Breast epithelium (tissue), 4 donors: ENCODE measurements around the gene CRACDL. TPM values are rescaled to one million over a fixed set of nuclear protein-coding genes. Genes with fewer than 3 reads are reported as not detected.
A peak's percentile ranks its signal among the peaks of the same experiment; 100 is the strongest.
"Not testable (repeated sequence)": the region's sequence is repeated elsewhere in the genome, so short reads cannot be mapped to it uniquely, and the experiment has no call there.

Experiments used
- DNase-seq, 2 donors: peaks; one replicate each; pipeline ENCODE4 v3.0.0-alpha.2; 2019; ENCODE audit warnings: low spot score in 2 of 2
- H3K27ac ChIP-seq, 2 donors: fragments of 200-600 bp; sonication (generic) in 1 of 2; one replicate each; pipeline ENCODE4 v1.5.1; 2016 to 2019; ENCODE audit warnings: mild to moderate bottlenecking in 1 of 2
- H3K27me3 ChIP-seq, 2 donors: fragments of 200-600 bp; sonication (generic) in 1 of 2; one replicate each; pipeline versions ENCODE4 v1.5.1 to v1.6.0; 2017 to 2019; ENCODE audit warnings: control low read depth in 1 of 2, mild to moderate bottlenecking in 1 of 2
- H3K36me3 ChIP-seq: fragments of 200-600 bp; one replicate; pipeline ENCODE4 v1.5.1; 2019
- H3K4me1 ChIP-seq, 2 donors: fragments of 200-600 bp; sonication (generic); one replicate each; pipeline ENCODE4 v1.5.1; 2016 to 2019; ENCODE audit warnings: control low read depth in 1 of 2
- H3K4me3 ChIP-seq, 3 donors: fragments of 200-600 bp; sonication (generic); 1 replicate in 2 of 3; 2 replicates in 1 of 3; pipeline ENCODE4 v1.5.1; 2016 to 2019; ENCODE audit warnings: mild to moderate bottlenecking in 3 of 3, moderate library complexity in 2 of 3
- H3K9me3 ChIP-seq, 2 donors: fragments of 200-600 bp; sonication (generic) in 1 of 2; one replicate each; pipeline ENCODE4 v1.5.1; 2016 to 2019; ENCODE audit warnings: control low read depth in 1 of 2
- POLR2A ChIP-seq: fragments of 450-650 bp; IDR thresholded peaks from one replicate; pipeline ENCODE4 v1.6.1; 2016; ENCODE audit warnings: antibody characterized with exemption, mild to moderate bottlenecking, moderate library complexity
- POLR2AphosphoS5 ChIP-seq, 3 donors: sonication (generic); formaldehyde crosslinking; IDR thresholded peaks; one replicate each; pipeline ENCODE4 v1.6.1; 2017; ENCODE audit warnings: antibody characterized with exemption in 3 of 3
- intact Hi-C: fragments of 100-400 bp; cut with DNase I; formaldehyde crosslinking; loops from one replicate; pipeline ENCODE4 v1.15.1; 2023; ENCODE audit warnings: low total_unique reads
- total RNA-seq, 3 donors: library from RNA; depleted of rRNA; stranded (reverse); fragments of >200 nt; gene quantifications; one replicate each; pipeline ENCODE4 v1.1.0, GENCODE V29; 2016
- TF ChIP-seq, protein P1 (sequence below), 3 donors: fragments of 450-650 bp; IDR thresholded peaks; one replicate each; pipeline ENCODE4 v1.5.1; 2016 to 2017; ENCODE audit warnings: antibody characterized with exemption in 3 of 3, mild to moderate bottlenecking in 3 of 3, moderate library complexity in 3 of 3

The CRACDL gene
- total RNA-seq, 3 donors from 2014 or later = 0.96 to 12.1 (median 10.8) TPM

- Histone ChIP-seq H3K4me1 (no peaks in the 10 kb centered on the region), H3K27ac (no peak overlapping the region), H3K27me3 (no peaks in the 10 kb centered on the region), H3K9me3 (no peaks in the 10 kb centered on the region), H3K4me3 (no peak overlapping the region), H3K36me3 (no peaks in the 10 kb centered on the region)
- TF ChIP-seq POLR2AphosphoS5 (IDR thresholded peaks at IDR 0.05) (no peak), POLR2A (no peak)
- TF ChIP-seq, protein P1, sequence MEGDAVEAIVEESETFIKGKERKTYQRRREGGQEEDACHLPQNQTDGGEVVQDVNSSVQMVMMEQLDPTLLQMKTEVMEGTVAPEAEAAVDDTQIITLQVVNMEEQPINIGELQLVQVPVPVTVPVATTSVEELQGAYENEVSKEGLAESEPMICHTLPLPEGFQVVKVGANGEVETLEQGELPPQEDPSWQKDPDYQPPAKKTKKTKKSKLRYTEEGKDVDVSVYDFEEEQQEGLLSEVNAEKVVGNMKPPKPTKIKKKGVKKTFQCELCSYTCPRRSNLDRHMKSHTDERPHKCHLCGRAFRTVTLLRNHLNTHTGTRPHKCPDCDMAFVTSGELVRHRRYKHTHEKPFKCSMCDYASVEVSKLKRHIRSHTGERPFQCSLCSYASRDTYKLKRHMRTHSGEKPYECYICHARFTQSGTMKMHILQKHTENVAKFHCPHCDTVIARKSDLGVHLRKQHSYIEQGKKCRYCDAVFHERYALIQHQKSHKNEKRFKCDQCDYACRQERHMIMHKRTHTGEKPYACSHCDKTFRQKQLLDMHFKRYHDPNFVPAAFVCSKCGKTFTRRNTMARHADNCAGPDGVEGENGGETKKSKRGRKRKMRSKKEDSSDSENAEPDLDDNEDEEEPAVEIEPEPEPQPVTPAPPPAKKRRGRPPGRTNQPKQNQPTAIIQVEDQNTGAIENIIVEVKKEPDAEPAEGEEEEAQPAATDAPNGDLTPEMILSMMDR (IDR thresholded peaks at IDR 0.05) = no peak
- intact Hi-C loops = no loop called here
- peak in 1 of 2 donors; percentile 11 for DNase-seq
These were observed 34.7 kb downstream of the CRACDL start for GRCh38 chr2:98901291-98901690.

DNA sequence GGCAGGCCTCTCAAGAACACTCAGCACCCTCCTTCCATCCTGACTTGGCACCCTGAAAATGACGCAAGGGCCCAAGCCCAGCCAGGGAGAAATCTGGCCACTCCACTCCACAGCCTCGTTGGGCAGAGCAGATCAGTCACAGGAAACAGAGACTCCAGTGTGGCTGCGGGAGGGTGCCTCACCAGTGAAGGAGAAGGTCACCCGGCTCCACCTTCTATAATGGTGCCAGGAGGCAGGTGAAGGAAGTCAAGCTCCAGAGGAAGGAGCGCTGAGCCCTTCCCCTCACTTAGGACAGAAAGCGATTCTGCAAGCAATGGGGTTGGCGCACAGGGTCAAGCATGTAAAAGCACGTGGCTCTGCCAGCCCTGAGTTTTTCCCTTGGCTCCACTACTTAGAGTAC lies 35.3 kb downstream of the CRACDL start:
- no peak overlapping the region for H3K27ac ChIP-seq
- no peaks in the 10 kb centered on the region for H3K4me1 ChIP-seq
- H3K9me3 ChIP-seq = no peaks in the 10 kb centered on the region
- no peak for DNase-seq
- no peak overlapping the region for H3K4me3 ChIP-seq
- H3K27me3 ChIP-seq = no peaks in the 10 kb centered on the region
- no peaks in the 10 kb centered on the region for H3K36me3 ChIP-seq
- intact Hi-C loops = no loop called here
- TF ChIP-seq POLR2AphosphoS5 (IDR thresholded peaks at IDR 0.05) (no peak), POLR2A (no peak)
- TF ChIP-seq, protein P1 (IDR thresholded peaks at IDR 0.05) = no peak

DNA sequence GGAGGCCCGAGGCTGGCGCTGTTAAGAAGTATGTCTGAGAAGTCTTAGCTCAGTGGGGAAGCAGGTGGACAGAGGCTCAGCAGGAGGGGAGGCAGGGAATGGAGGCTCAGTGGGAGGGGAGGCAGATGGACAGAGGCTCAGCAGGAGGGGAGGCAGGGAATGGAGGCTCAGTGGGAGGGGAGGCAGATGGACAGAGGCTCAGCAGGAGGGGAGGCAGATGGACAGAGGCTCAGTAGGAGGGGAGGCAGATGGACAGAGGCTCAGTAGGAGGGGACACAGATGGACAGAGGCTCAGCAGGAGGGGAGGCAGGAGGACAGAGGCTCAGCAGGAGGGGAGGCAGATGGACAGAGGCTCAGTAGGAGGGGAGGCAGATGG lies 36.3 kb downstream of the CRACDL start:
- H3K36me3 ChIP-seq, H3K27ac ChIP-seq, H3K27me3 ChIP-seq, H3K9me3 ChIP-seq, H3K4me3 ChIP-seq, intact Hi-C loops, H3K4me1 ChIP-seq, DNase-seq: not testable (repeated sequence)

DNA sequence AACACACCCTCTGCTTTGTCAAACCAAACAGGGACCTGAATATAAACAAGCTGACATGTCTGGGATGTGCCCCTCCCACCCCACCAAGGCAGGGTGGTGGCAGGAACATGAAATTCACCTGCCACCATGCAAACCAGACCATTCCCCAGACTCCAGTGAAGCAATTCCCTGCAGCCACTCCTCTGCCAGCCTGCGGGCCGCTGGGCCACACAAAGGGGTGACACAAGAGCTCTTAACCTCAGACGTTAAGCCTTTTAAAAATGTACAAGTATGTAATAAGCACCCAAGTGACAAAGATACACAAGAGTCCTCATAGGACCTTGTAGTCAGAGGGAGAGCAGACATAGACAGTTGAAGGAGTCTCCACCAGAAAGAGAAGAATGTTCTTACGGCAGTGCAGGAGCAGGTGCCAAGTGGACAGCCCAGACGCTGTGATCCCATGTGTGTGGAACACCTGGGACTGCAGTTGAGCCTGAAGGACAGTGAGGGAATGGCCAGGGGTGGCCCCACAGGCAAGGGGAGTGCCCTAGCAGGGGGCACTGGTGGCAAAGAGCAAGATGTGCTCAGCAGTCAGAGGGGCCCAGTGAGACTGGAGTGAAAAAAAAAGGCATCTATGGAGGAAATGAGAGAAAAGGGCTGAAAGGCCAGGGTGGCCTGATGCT lies 36.9 kb downstream of the CRACDL start:
- H3K4me1 ChIP-seq = no peaks in the 10 kb centered on the region
- H3K36me3 ChIP-seq = no peaks in the 10 kb centered on the region
- no peak overlapping the region for H3K27ac ChIP-seq
- no peak overlapping the region for H3K4me3 ChIP-seq
- DNase-seq = peak in 1 of 2 donors; percentile 12
- TF ChIP-seq POLR2AphosphoS5 (IDR thresholded peaks at IDR 0.05) = no peak
- no peaks in the 10 kb centered on the region for H3K9me3 ChIP-seq
- H3K27me3 ChIP-seq = no peaks in the 10 kb centered on the region
- intact Hi-C loops = no loop called here

DNA sequence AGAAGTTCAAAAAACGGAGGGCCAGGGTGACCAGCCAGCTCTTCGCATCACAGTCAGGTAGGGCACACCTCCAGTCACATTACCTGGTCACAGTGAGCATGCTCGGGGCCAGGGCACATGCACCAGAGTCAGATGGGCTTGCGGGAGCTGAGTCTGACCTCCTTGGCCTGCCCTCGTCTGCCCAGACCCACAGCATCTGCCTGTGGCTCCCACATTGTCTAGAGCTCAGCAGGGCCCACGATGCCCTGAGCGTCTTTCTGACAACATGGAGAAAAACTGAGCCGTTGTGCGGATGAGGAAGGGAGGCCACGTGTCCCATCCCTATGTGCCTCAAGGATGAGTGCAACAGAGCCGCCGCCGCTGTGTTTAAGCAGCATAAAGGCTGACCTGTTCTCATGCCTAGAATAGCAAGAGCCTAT lies 37.6 kb downstream of the CRACDL start:
- intact Hi-C loops = no loop called here
- Histone ChIP-seq H3K36me3 (no peaks in the 10 kb centered on the region), H3K27ac (no peak overlapping the region), H3K9me3 (no peaks in the 10 kb centered on the region), H3K27me3 (no peaks in the 10 kb centered on the region), H3K4me1 (no peaks in the 10 kb centered on the region), H3K4me3 (no peak overlapping the region)
- TF ChIP-seq POLR2A (no peak), POLR2AphosphoS5 (IDR thresholded peaks at IDR 0.05) (no peak)
- TF ChIP-seq, protein P1 (IDR thresholded peaks at IDR 0.05) = no peak
- no peak for DNase-seq

GRCh38 chr2:98897746-98898145 lies 38.3 kb downstream of the CRACDL start:
- Histone ChIP-seq H3K36me3 (no peaks in the 10 kb centered on the region), H3K27ac (no peak overlapping the region), H3K4me3 (no peak overlapping the region), H3K27me3 (no peaks in the 10 kb centered on the region), H3K4me1 (no peaks in the 10 kb centered on the region), H3K9me3 (no peaks in the 10 kb centered on the region)
- TF ChIP-seq POLR2A (no peak), POLR2AphosphoS5 (IDR thresholded peaks at IDR 0.05) (no peak)
- TF ChIP-seq, protein P1 (IDR thresholded peaks at IDR 0.05) = no peak
- intact Hi-C loops = no loop called here
- DNase-seq = no peak
